ENCODE data around the gene SORL1-AS1.

Gene SORL1-AS1

GRCh38 chr11:121405646-121406045 lies 47.1 kb downstream of the SORL1-AS1 start:
- Histone ChIP-seq H3K23ac (ENCODE audit: low read length) (no peak overlapping the region), H2BK12ac (ENCODE audit: low read length) (no peak overlapping the region), H3K36me3 (ENCODE audit: control insufficient read depth in 1 of 2, insufficient read depth in 2 of 2, low read length in 2 of 2) (no peaks in the 10 kb centered on the region), H3K27ac (ENCODE audit: low read depth, low read length) (no peak overlapping the region), H2BK120ac (ENCODE audit: insufficient read depth, low read length, poor library complexity) (no peak overlapping the region), H3K9me3 (ENCODE audit: insufficient read depth, low read depth, low read length) (no peaks in the 10 kb centered on the region), H3K27me3 (ENCODE audit: insufficient read depth, low read length) (no peaks in the 10 kb centered on the region), H3K4me3 (ENCODE audit: low read depth, low read length) (no peak overlapping the region), H2BK5ac (ENCODE audit: low read depth, low read length, poor library complexity) (no peak overlapping the region), H3K4me1 (ENCODE audit: control insufficient read depth in 1 of 2, insufficient read depth in 2 of 2, low read length in 2 of 2) (no peaks in the 10 kb centered on the region), H2AFZ (ENCODE audit: insufficient read depth, low read length, poor library complexity) (no peak overlapping the region), H3K4ac (ENCODE audit: low read depth, low read length) (no peak overlapping the region), H4K91ac (ENCODE audit: low read depth, low read length) (no peak overlapping the region), H2AK5ac (ENCODE audit: low read length) (no peak overlapping the region), H3K14ac (ENCODE audit: low read length) (no peak overlapping the region), H4K8ac (ENCODE audit: low read depth, low read length) (no peak overlapping the region), H3K9ac (ENCODE audit: low read length) (no peak overlapping the region), H3K18ac (ENCODE audit: low read length) (no peak overlapping the region), H3K79me2 (ENCODE audit: control insufficient read depth, insufficient read depth, low read length, poor library complexity) (no peaks in the 10 kb centered on the region), H3K4me2 (ENCODE audit: low read length) (no peak overlapping the region), H3K79me1 (ENCODE audit: low read length) (no peaks in the 10 kb centered on the region), H4K12ac (ENCODE audit: low read depth, low read length) (no peak overlapping the region)
- WGBS (ENCODE audit: extremely low coverage, insufficient coverage, insufficient read length) = no CpG with 5 or more reads among the region's 1 CpG
- DNase-seq = no peak

- H4K8ac ChIP-seq (ENCODE audit: low read depth, low read length) = no peak overlapping the region
- H3K4me1 ChIP-seq (ENCODE audit: control insufficient read depth in 1 of 2, insufficient read depth in 2 of 2, low read length in 2 of 2) = peaks cover 0 to under 1% of the 10 kb centered on the region in 2 experiments
- no peaks in the 10 kb centered on the region for H3K27me3 ChIP-seq (ENCODE audit: insufficient read depth, low read length)
- no peak overlapping the region for H3K9ac ChIP-seq (ENCODE audit: low read length)
- no peak for DNase-seq
- H3K14ac ChIP-seq (ENCODE audit: low read length) = no peak overlapping the region
- no peak overlapping the region for H2AFZ ChIP-seq (ENCODE audit: insufficient read depth, low read length, poor library complexity)
- no peak overlapping the region for H4K91ac ChIP-seq (ENCODE audit: low read depth, low read length)
- H3K18ac ChIP-seq (ENCODE audit: low read length) = no peak overlapping the region
- no peak overlapping the region for H4K12ac ChIP-seq (ENCODE audit: low read depth, low read length)
- no peaks in the 10 kb centered on the region for H3K36me3 ChIP-seq (ENCODE audit: control insufficient read depth in 1 of 2, insufficient read depth in 2 of 2, low read length in 2 of 2)
- no peak overlapping the region for H3K4me3 ChIP-seq (ENCODE audit: low read depth, low read length)
- no peaks in the 10 kb centered on the region for H3K9me3 ChIP-seq (ENCODE audit: insufficient read depth, low read depth, low read length)
- no peaks in the 10 kb centered on the region for H3K79me2 ChIP-seq (ENCODE audit: control insufficient read depth, insufficient read depth, low read length, poor library complexity)
- no peak overlapping the region for H3K4me2 ChIP-seq (ENCODE audit: low read length)
- H3K79me1 ChIP-seq (ENCODE audit: low read length) = no peaks in the 10 kb centered on the region
- no peak overlapping the region for H2BK12ac ChIP-seq (ENCODE audit: low read length)
- no peak overlapping the region for H3K4ac ChIP-seq (ENCODE audit: low read depth, low read length)
- no CpG with 5 or more reads among the region's 4 CpGs for whole genome bisulfite sequencing (ENCODE audit: extremely low coverage, insufficient coverage, insufficient read length)
- H2BK5ac ChIP-seq (ENCODE audit: low read depth, low read length, poor library complexity) = no peak overlapping the region
- H2AK5ac ChIP-seq (ENCODE audit: low read length) = no peak overlapping the region
- H3K27ac ChIP-seq (ENCODE audit: low read depth, low read length) = no peak overlapping the region
- no peak overlapping the region for H2BK120ac ChIP-seq (ENCODE audit: insufficient read depth, low read length, poor library complexity)
- no peak overlapping the region for H3K23ac ChIP-seq (ENCODE audit: low read length)
Observed at GRCh38 chr11:121394785-121395184, 58.0 kb downstream of the SORL1-AS1 start.

- H3K4me2 ChIP-seq (ENCODE audit: low read length) = no peak overlapping the region
- WGBS (ENCODE audit: extremely low coverage, insufficient coverage, insufficient read length) = no CpG with 5 or more reads among the region's 4 CpGs
- no peak overlapping the region for H3K9ac ChIP-seq (ENCODE audit: low read length)
- DNase-seq = no peak
- H3K36me3 ChIP-seq (ENCODE audit: control insufficient read depth in 1 of 2, insufficient read depth in 2 of 2, low read length in 2 of 2) = no peaks in the 10 kb centered on the region
- no peak overlapping the region for H2AFZ ChIP-seq (ENCODE audit: insufficient read depth, low read length, poor library complexity)
- no peak overlapping the region for H3K14ac ChIP-seq (ENCODE audit: low read length)
- H4K12ac ChIP-seq (ENCODE audit: low read depth, low read length) = no peak overlapping the region
- H3K9me3 ChIP-seq (ENCODE audit: insufficient read depth, low read depth, low read length) = no peaks in the 10 kb centered on the region
- H3K79me1 ChIP-seq (ENCODE audit: low read length) = no peaks in the 10 kb centered on the region
- no peak overlapping the region for H2BK5ac ChIP-seq (ENCODE audit: low read depth, low read length, poor library complexity)
- no peak overlapping the region for H3K18ac ChIP-seq (ENCODE audit: low read length)
- H2BK120ac ChIP-seq (ENCODE audit: insufficient read depth, low read length, poor library complexity) = no peak overlapping the region
- H3K27me3 ChIP-seq (ENCODE audit: insufficient read depth, low read length) = no peaks in the 10 kb centered on the region
- no peaks in the 10 kb centered on the region for H3K79me2 ChIP-seq (ENCODE audit: control insufficient read depth, insufficient read depth, low read length, poor library complexity)
- no peak overlapping the region for H4K91ac ChIP-seq (ENCODE audit: low read depth, low read length)
- no peak overlapping the region for H2AK5ac ChIP-seq (ENCODE audit: low read length)
- no peak overlapping the region for H3K27ac ChIP-seq (ENCODE audit: low read depth, low read length)
- H3K4me3 ChIP-seq (ENCODE audit: low read depth, low read length) = no peak overlapping the region
- H4K8ac ChIP-seq (ENCODE audit: low read depth, low read length) = no peak overlapping the region
- no peak overlapping the region for H3K23ac ChIP-seq (ENCODE audit: low read length)
- no peak overlapping the region for H2BK12ac ChIP-seq (ENCODE audit: low read length)
- H3K4ac ChIP-seq (ENCODE audit: low read depth, low read length) = no peak overlapping the region
- H3K4me1 ChIP-seq (ENCODE audit: control insufficient read depth in 1 of 2, insufficient read depth in 2 of 2, low read length in 2 of 2) = peaks cover 0 to 3% of the 10 kb centered on the region in 2 experiments
Observed at GRCh38 chr11:121393855-121394254, 58.9 kb downstream of the SORL1-AS1 start.

GRCh38 chr11:121391914-121392313 lies 60.9 kb downstream of the SORL1-AS1 start:
- Histone ChIP-seq H3K27me3 (ENCODE audit: insufficient read depth, low read length) (no peaks in the 10 kb centered on the region), H2BK12ac (ENCODE audit: low read length) (no peak overlapping the region), H3K27ac (ENCODE audit: low read depth, low read length) (no peak overlapping the region), H4K8ac (ENCODE audit: low read depth, low read length) (no peak overlapping the region), H3K4me1 (ENCODE audit: control insufficient read depth in 1 of 2, insufficient read depth in 2 of 2, low read length in 2 of 2) (peaks cover 0 to 3% of the 10 kb centered on the region in 2 experiments), H3K4me3 (ENCODE audit: low read depth, low read length) (no peak overlapping the region), H4K12ac (ENCODE audit: low read depth, low read length) (no peak overlapping the region), H2AK5ac (ENCODE audit: low read length) (no peak overlapping the region), H2AFZ (ENCODE audit: insufficient read depth, low read length, poor library complexity) (no peak overlapping the region), H3K79me1 (ENCODE audit: low read length) (no peaks in the 10 kb centered on the region), H4K91ac (ENCODE audit: low read depth, low read length) (no peak overlapping the region), H3K14ac (ENCODE audit: low read length) (no peak overlapping the region), H3K4me2 (ENCODE audit: low read length) (no peak overlapping the region), H3K9ac (ENCODE audit: low read length) (no peak overlapping the region), H3K18ac (ENCODE audit: low read length) (no peak overlapping the region), H2BK120ac (ENCODE audit: insufficient read depth, low read length, poor library complexity) (no peak overlapping the region), H2BK5ac (ENCODE audit: low read depth, low read length, poor library complexity) (no peak overlapping the region), H3K4ac (ENCODE audit: low read depth, low read length) (no peak overlapping the region), H3K23ac (ENCODE audit: low read length) (no peak overlapping the region), H3K9me3 (ENCODE audit: insufficient read depth, low read depth, low read length) (no peaks in the 10 kb centered on the region), H3K79me2 (ENCODE audit: control insufficient read depth, insufficient read depth, low read length, poor library complexity) (no peaks in the 10 kb centered on the region), H3K36me3 (ENCODE audit: control insufficient read depth in 1 of 2, insufficient read depth in 2 of 2, low read length in 2 of 2) (no peaks in the 10 kb centered on the region)
- no peak for DNase-seq
- WGBS (ENCODE audit: extremely low coverage, insufficient coverage, insufficient read length) = no CpG with 5 or more reads among the region's 7 CpGs

Data from trophoblast cell (in vitro differentiated cells and primary cell).